T-helper 22 cell (primary cell): ENCODE results near the gene CCDC57.
A peak's percentile ranks its signal among the peaks of the same experiment; 100 is the strongest.

Experiments
- DNase-seq: peaks from one replicate; pipeline ENCODE4 v3.0.0-alpha.2; 2020; ENCODE audit warnings: low read depth

Gene CCDC57

DNA sequence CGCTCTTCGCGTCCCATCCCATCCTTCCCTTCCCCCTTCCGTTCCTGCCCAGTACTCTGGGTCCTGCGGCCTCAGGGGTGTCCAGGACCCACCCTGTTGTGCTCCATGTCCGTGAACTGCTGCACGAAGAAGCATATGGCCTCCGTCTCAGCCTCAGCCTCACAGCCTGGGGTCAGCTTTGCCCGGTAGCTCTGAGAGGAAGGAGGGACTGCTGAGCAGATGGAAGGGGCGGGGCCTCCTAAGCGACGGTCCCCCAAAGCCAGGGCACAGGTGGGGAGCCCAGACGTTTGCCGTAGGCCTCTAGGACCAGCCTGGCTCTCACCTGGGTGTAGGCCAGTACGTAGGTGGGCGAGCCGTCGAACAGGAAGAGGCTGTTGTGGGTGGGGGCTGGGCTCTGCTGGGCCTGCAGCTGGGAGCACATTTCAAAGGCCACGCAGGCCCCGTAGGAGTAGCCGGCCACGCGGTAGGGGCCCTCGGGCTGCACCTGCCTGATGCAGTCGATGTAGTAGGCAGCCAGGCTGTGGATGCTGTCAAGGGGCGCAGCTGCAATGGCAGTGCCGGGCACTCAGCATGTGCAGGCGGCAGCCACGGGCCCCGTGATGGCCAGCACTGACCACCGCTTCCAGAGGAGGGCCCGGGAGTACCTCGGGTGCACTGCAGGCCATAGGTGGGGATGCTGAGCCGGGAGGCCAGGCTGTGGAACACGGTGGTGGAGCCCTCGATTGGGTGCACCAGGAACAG is 132.4 kb downstream of the CCDC57 start:
- no peak for DNase-seq

DNA sequence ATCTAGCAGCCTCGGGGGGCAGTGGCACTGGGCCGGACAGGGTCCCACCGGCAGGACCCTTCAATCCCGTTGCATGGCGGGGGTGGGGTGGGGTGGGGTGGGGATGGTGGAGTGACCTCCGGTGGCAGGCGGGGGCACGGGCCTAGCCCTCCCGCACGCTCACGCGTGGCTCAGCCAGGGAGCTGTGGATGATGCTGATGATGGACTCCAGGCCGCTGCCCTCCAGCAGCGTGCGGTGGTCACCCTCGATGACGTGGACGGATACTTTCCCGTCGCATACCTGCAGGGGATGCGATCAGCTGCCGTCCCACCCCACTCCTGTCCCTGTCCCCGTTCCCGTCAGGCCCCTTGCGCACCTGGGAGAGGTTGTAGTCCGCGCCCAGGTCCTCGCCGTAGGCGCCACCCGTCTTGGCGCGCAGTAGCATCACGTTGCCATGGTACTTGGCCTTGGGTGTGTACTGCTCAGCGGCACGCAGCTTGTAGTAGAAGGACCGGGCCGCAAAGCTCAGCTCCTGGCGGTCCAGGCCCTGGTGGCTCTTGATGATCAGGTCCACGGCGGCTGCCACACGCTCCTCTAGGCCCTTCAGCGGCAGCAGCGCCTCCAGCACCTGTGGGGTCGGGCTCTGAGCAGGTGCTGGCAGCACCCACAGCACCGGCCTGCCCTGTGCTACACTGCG is 133.5 kb downstream of the CCDC57 start:
- no peak for DNase-seq

DNA sequence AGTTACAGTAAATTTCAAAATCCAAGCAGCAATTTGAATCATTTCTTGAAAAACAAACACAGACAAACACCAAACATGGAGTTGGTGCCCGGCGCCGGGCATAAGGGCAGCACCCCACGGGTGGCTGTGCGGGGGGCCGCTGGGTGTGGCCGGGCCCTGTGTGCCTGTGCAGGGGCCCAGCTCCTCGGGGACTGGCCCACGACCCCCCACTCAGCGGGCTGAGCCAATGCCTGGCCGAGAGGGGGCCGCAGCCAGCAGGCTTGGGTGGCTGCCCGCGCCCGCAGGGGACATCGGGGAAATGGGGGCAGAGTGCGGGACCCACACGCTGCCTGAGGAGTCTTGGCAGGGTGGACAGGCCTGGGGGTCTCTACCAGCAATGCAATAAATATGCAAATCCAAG is 134.2 kb downstream of the CCDC57 start:
- no peak for DNase-seq

DNA sequence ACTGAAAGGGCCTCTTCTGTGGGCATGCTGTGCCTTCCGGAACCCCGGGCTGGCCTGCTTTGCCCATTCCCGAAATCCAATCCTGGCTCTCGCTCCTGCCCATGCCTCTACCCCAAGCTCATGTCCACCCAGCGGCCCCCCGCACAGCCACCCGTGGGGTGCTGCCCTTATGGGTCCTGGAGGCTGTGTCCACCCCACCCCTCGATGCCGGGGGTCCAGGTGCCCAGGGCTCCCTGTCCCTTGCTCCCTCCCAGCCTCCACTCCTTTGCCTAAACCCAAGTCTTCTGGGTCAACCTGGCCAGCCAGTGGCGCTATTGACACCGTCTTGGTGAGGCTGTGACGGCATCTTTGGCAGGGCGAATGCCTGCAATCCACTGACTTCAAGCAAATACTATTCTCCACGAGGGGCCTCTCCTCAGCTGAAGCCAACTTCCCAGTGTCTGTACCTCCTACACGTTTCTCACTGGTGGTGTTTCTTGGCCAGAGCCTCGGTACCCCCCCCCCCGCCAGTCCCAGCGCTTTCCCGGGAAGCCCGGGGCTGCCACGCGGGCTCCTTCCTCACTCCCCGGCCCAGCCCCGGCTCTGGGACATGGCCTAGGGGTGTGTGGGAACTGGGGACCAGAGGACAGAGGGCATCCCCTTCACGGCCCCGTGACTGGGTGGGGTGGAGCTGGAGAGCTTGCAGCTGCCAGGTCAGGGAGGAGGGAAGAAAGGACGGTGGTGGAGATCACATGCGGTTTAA is 134.9 kb downstream of the CCDC57 start:
- no peak for DNase-seq

DNA sequence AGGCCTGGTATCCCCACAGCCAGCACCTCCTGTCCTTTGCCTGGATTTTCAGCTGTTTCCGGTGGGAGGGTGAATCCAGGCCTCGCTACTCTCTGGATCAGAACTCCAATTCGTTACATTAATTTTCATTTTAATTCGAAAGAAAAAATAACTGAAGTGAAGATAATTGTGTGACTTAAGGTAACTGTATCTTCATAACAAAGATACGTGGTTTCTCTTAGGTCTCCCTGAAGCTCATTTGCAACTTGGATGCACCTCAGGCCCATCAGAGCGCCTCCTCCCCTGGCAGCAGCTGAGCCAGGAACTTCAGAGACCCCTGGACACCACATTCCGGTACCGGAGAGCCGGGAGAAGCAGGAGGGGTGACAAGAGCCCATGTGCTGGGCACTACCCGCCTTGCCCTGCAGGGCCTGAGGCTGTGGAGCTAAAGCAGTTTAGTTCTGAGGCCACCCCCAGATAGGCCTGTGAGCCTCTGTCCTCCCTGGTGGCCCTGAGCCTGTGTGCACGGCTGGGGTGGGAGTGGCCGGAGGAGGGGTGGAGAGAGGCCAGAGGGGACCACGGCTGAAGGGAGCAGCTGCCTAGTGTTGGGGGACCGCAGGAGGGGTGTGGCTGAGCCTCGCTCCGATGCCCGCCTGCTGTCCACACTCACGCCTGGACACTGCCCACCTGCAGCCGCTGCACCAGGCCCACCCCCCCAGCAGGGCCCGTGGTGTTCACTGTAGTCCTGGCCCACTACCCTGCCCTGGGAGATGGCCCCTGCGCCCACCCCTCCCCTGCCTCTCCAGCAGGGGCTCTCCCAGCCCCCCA is 135.7 kb downstream of the CCDC57 start:
- DNase-seq: no peak

DNA sequence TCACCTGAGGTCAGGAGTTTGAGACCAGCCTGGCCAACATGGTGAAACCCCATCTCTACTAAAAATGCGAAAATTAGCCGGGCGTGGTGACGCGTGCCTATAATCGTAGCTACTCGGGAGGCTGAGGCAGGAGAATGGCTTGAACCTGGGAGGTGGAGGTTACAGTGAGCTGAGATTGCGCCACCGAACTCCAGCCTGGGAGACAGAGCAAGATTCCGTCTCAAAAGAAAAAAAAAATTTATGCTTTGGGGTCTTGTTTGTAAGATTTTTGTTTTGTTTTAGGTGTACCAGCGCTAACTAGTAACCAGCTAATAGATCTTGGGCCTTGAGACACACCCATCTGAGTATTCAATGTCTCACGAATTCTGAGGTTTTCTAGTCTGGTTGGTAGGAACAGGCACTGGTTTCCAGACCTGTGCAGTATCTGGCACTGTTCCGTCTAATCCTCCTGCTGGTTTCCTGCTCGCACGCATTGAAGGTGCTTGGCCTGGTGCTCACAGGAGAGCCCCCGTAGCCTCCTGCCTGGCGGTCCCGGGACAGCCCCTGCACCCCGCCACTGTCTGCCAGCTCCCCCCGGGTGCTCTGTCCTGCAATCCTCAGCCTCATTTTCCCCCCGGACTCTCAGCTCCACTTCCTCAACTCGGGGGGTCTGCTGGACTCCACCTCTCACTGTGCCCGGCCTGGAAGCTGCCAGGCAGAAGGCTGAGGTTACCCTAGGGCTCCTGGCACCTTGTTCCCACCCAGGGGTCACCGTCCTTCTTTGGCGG is 136.4 kb downstream of the CCDC57 start:
- no peak for DNase-seq

DNA sequence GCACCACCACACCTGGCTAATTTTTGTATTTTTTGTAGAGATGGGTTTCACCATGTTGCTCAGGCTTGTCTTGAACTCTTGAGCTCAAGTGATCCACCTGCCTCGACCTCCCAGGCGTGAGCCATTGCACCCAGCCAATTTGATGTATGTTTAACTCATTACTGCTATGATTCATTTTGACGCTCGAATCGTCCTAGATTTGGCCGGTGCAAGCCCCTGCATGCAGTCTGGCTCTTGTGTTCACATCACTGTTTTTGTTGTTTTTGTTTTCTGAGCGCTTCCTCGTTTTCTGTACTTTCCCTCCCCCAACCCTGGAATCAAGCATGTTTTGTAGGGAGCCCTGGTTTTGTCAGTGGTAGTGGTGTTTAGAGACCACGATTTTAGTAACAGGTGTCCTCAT is 139.2 kb downstream of the CCDC57 start:
- no peak for DNase-seq

DNA sequence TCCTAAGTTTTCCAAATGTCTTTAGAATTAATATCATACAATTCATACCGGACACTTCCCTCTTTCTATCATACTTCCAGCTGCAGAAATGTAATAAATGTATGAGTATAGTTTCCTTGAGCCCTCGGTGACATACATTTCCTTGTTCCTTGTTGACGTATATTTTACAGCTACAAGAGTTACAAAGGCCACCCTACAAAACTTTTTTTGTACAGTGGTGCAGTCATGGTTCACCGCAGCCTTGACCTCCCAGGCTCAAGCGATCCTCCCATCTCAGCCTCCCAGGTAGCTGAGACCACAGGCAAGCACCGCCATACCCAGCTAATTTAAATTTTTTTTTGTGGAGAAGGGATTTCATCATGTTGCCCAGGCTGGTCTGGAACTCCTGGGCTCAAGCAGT is 139.8 kb downstream of the CCDC57 start:
- no peak for DNase-seq

DNA sequence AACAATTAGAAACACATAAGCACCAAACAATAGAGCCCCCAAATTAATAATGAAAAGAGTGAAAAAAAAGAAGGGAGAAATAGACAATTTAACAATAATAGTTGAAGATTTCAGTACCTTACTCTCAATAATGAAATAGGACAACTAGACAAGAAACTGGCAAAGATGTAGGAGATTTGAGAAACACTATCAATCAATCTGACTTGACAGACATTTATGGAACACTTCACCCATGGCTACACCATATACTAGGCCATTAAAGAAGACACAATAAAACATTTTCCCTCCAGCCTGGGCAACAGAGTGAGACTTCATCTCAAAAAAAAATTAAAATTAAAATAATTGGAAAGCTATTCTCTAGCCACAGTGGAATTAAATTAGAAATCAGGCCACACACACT is 142.0 kb downstream of the CCDC57 start:
- no peak for DNase-seq

DNA sequence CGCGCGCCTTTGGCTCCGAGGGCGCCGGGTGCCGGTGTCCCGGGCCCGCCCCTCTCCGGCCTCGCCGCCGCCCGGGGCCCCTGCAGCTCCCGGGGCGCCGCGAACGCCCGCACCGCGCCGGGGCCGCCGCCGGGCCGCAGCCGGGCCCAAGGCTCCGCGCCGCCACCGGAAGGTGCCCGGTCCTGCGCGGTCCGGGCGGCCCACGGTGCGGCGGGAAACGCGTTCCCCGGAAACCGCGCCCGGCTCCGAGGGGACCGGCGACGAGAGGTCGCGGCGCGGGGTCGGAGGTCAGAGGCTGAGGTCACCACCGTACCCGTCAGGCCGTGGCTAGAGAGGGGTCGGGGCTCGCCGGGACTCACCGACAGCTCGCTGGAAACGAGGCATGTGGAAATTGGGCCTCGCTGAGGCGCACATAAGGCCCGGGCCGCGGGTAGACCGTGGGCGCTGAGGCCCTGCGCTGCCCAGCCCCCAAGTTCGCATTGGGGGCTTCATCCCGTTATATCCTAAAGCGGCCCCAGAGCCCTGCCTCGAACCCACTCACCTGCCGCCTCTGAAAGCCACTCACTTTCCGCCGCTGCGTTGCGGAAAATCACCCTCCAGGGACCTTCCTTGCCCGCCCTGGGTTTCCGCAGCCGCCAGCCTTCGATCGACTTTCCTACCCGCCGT is 146.9 kb downstream of the CCDC57 start, which contains the start of gene DUS1L:
Gene DUS1L, minus strand, starts transcription at position 167 of the 666 bp plus-strand sequence. CDS start 745 bp downstream, outside the sequence.
- DNase-seq: peak; percentile 48

DNA sequence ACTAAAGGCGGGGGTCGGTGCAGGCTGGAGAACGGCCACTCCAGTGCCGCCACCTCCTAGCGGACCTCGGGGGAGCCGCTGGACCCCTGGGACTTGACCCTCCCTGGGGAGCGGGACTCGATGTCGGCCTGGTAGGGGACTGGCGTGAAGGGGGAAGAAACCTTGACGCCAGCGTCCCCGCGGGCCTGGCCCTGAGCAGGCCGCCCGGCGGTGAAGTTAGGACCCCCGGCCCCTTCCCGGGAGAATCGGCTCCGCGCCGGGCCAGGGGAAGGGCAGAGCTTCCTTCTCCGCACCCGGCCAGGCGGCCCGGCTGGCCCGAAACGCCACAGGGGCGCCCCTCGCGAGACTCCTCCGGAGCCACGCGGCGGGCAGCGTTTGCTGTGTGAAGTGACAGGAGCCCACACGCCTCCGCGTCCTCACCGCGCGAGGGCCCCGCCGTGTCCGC is 147.4 kb downstream of the CCDC57 start:
- DNase-seq: no peak

DNA sequence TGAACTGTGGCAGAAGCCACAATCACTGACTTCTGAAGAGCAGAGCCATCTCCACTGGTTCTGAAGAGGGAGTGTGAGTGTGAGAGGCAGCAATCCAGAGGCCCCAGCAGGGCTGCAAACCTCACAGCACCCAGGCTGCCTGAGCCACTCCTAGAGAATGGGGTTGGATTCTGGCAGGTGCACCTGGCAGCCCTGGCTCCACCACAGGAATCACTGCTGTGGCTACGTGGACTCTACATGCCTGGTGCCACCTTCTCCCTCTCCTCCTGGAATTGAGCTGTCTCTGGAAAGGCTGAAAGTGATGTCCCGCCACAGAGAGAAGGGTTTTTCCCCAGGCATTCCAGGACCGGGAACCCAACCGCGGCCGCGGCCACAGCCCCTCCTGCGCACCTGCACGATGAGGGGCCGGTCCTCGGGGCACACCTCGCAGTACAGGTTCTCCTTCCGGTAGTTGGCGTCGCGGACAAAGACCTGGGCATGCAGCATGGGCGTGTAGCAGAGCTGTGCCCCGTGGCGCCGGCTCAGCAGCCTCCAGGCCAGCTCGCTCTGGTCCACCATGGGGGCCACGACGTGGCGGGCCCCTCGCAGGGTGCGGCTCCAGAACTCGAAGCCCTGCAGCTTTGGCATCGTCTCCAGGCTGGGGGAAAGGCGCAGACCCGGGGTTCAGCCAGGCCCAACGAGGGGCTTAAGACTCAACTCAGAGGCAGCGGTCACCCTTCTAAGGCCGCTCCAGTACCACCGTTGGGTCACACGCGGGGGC is 148.0 kb downstream of the CCDC57 start:
- DNase-seq: no peak

DNA sequence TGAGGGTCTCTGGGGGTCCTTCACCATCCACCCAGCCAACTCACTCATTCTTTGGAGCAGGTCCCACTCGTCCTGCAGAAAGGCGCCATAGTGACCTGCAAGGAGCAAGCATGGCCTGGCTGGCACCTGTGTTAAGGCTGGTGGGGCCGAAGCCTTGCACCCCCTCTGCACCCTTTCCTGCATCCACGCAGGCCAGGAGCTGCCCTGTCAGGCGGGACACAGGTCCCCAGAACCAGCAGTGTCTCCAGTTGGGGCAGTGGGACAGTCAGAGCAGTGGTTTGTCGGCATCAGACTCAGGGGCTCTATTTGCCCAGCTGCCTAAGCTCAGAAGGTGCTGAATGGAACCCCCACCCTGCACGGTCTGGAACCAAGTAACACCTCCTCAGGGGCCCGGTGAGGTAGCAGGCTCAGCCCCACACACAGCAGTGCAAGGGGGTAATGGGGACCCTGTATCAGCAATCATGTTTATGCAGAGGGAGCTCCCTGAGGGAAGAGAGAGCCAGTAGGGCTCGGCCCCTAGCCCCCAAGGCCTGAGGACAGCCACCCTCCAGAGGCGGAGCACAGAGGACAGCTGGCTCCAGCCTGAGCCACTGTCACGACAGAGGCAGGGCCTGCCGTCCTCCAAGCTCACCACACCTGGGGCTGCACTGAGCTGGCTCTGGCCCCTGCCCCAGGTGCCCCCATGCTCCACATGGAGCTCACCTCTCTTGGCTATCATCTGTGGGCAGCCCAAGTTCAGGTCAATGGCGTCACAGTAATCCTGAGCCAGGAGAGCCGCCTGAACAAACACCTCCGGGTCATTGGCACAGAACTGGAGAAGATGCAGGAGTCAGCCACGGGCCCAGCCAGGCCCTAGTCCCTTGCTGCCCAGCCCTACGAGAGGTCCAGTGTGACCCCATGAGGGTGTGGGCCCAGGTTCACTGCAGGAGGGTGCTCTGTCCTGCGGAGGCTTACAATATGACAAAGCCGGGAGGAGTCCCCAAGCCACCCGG is 148.9 kb downstream of the CCDC57 start:
- no peak for DNase-seq

DNA sequence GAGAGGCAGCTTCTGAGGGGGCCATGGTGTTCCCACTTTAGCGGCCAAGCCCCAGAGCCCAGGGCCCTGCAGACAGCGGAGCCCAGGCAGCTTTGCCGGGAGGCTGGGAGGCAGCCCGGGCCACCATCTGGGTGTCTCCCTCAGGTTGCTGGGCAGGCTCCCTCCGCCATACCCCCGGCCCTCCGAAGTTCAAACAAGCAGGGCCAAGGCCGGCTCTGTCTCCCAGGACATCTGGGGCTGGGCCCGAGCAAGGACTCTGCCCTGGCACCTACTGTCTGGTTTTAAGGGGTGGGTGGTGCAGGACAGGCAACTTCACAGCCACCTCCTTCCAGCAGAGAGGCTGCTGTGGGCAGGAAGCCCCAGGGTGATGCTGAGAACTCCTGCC is 149.7 kb downstream of the CCDC57 start:
- no peak for DNase-seq

DNA sequence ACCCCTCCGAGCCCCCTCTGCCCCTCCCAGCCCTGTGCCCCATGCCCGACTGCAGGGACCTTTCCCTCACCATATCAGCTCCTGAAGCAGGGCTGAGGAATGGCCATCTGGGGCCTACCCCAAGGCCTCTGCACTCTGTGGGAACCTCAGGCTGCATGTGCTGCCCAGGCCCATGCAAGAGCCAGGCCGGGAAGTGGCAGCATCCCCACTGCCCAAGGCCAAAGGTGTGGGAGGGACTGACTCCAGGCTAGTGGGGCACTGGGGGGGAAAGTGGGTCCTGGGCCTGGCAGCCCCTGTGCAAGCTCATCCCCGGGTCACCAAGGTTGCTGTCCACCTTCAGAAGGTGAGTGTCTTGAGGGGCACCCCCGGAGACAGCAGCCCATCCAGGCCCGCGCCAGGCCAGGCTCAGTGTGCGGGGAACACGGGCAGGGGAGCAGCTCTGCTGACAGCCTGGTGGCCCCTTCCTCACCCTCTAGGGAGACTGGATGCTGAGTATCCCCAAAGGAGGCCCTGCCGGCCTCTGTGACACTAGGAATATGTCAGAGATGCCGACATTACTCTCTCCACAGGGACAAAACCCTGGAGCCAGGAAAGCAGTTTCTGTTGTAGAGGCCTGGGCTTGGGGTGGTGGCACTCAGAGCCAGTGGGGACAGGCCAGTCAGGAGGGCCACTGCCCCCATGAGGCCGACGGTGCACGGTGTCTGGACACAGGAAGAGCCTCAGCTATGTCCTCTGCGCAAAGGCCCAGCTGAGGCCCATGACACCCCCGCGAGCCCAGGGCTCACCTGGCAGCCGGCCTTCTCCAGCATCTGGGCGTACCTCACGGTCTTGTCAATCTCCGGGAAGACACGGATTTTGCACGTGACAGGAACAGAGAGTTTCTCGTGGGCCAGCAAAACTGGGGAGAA is 150.3 kb downstream of the CCDC57 start:
- no peak for DNase-seq

DNA sequence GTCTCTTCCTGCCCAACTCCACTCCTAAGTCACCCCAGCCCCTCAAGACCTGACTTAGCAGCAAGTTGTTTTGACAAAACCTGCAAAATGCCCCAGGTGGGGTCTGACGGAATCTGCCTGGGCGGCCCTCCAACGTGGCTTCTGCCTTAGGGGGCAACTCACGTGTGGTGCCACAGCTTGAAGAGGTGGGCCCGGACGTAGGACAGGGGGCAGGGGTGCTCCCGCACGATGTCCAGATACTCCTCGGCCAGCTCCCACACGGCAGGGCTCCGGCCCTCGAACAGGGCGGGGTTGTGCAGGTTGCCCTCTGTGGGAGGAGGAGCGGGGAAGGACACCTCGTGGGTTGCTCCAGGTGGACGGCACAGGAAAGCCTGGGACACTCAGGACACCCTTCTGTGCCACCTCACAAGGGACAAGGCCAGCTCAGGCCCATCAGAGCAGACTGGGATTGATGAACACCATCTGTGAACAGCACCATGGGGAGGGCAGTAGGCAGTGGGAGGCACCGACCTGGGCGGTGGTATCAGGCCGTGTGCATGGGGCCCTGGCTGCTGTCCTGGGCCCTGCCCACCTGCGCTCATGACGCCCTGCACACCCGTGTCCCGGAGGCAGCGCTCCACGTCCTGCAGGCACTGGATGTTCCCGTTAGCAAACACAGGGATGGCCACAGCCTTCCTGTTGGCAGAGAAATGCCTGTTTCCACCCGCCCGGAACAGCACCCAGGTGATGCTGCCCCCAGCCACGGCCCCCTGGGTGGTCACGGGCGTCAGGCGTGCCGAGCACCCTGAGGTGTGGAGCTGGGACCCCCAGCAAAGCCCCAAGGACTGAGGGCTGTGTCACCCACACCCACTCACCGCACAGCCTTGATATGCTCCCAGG is 151.4 kb downstream of the CCDC57 start:
- DNase-seq: no peak

DNA sequence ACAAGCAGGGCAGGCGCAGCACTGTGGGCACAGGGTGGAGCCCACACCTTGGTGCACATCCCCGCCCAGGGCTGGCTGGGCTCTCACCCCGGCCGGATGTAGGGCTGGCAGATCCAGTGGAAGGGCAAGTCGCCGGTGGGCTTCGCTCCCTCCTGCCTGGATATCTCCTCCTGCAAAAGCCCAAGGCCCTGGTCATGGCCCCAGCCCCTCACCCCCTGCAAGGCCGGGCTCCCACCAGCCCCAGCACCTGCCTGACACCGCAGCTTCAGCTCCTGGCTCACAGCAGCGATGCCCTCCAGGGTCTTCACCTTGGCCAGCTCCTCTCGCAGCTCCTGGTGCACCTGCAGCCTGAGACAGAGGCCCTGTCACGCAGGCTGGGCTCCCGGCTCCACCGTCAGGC is 152.0 kb downstream of the CCDC57 start:
- no peak for DNase-seq
